Activated naive CD4-positive, alpha-beta T cell (primary cell): Measurements from ENCODE around the gene CD300C.
"Not testable (repeated sequence)": the region's sequence is repeated elsewhere in the genome, so short reads cannot be mapped to it uniquely, and the experiment has no call there.

Experiments used
- DNase-seq, 4 experiments: peaks; one replicate each; lab custom pipeline; 2025; lab: John Stamatoyannopoulos, UW

CD300C gene

DNA sequence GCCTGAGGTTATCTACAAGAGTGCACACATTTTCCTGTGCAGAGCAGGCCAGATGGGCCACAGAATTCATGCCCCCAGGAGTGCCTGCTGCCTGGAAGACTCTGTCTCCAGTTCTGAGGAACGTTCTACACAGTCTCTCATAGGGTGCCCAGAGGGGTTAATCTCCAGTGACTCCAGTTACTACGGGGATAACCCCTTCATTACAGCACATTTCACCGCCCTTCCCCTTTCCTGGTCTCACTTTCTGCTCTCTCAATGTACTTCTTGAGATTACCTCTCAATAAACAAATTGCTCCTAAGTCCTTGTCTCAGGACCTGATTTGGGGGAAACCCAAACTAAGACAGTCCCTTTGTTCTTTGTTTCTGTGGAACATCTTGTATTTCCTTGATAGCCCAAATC lies 15.7 kb upstream of the CD300C start:
- no peak for DNase-seq

DNA sequence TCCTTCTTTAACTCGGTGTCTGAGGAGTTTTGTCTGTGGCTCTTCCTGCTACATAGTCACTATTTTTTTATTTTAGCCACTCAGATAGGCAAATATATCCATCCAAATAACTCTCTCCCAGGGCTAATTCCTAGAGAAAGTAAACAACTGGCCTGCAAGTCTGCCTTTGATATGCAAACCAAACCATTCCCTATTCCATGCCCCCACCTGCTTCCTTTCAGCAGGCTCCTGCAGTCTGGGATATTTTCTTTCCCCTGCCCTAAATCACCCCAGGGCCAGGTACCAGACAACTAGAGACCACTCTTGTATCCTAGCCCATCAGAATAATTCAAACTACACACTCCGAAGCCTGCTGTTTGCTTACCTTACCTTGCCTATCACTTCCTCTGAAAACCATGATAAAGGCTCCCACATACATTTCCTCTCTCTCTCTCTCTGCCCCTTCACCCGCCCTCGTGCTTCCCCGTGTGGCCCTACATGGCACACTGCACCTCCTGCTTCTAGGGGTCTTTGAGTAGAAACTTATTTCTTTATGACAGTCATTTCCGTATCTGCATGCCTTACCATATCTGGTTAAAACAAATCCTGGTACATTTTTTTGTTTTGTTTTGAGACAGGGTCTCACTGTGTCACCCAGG lies 13.1 kb upstream of the CD300C start:
- no peak for DNase-seq

DNA sequence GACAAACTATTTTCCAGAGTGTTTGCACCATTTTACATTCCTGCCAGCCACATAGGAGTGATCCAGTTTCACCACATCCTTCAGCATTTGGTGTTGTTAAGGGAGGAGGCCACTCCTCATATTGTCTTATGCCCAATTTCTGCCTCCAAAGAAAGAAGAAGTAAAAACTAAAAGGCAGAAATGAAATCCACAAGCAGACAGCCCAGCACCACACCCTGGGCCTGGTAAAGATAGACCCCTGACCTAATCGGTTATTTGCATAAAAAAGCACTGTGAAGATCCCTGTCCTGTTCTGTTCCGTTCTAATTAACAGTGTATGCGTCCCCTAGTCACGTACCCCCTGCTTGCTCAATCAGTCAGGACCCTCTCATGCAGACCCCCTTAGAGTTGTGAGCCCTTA lies 12.5 kb upstream of the CD300C start:
- not testable (repeated sequence) for DNase-seq

DNA sequence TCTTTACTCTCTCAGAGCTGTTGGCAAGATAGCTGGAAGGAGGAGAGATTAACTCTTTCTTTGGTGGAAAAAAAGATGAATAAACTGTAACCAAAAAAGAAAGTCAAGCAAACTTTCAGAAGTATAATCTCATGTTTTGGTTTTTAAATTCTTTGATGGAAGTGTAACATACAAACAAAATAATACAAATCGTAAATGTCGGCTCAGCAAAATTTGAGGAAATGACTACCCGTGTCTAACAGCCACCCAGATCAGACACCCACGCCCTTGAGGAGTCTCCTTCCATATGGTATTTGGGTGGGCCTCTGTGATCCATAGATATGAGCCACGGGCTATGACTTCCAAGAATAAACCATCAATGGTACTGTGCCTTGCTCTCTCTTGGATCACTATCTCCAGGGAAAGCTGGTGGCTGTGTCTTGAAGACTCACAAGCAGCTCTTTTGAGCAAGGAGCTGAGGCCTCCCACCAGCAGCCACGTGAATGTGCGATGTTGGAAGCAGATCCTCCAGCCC lies 9.6 kb upstream of the CD300C start:
- no peak for DNase-seq

DNA sequence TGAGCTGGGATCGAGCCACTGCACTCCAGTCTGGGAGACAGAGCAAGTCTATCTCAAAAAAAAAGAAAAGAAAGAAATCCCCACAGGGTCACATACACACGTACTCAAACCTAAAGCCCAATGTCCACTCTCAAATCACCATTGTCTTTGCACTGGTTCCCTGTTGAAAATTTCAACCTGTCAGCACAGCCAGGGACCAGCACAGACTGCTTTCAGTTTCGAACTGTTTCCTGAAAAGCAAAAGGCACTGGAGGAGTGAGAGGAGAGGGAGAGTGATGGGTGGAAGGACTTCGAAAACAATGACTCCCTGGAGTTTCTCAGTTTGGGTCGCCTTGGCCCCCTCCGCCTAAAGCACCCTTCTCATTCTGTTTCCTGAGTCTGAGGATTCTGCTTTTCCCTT lies 9.0 kb upstream of the CD300C start:
- no peak for DNase-seq

DNA sequence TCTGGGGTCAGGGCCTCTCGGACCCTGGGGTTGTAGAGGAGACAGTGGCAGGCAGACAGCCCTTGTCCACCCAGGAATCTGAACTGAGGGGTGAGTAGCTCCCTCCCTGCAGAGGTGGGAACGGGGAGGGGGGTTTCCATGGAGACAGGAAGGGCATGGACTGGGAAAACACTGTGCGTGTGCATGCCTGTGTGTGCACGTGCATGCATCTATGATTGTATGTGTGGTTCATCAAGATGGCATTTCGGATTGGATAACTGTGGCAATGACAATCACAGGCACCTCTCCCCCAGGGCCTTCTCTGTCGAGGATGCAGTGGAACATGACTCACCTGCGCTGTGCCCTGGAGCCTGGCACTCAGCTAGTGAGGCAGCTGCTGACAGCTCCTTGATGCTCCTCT lies 6.1 kb upstream of the CD300C start:
- no peak for DNase-seq

DNA sequence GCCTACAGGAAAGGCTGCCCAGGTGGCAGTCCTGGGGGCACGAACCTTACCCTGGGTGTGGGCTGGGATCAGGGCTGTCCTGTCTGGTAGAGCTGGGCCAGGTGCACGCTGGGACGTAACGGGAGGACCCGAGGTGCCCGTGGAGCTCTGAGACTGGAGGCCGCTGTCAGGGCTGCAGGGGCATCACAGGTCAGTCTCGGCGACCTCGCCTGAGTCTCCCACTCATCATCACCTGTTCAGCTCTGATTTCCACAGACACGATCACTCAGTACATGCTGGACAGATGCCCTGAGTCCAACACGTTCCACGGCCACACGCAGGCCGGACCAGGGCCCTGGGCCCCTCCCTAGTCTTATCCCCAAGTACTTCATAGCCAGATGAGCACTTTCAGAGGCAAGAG lies 4.7 kb upstream of the CD300C start:
- no peak for DNase-seq

DNA sequence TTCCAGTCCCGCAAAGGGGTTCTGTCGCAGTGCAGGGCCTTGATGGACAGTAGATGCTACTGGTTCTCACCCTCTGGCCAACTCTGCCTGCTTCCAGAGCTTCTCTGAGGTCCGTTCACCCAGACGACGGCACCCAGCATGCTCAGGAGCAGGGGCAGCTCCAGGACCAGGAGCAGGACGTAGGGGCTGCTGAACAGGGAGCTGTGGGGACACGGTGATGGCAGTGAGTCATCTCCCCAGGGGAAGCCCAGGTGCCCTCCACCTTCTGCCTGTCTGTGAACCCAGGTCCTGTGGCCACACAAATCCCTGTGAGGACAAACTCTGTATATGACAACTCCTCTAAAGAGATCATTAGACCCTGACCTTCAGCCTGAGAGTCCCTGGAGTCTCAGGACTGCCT lies 3.4 kb upstream of the CD300C start:
- DNase-seq: no peak

DNA sequence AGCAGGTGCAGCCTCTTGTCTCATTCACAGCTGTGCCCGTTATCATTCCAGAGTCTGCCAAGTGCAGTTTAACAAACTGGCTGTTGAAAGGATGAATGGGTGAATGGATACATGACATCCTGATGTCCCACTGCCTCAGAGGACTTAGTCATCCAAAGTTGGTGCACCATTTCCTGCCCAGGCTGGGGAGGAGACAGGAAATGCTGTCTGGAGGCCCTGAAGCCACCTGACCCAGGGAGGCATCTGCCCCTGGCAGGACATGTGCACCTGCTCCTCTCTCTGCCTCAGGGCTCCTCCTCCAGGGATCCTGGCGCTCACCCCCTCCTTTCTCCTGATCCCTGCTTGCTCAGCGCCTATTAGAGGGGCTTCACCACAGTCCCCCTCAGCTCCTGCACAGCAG lies 1.8 kb upstream of the CD300C start:
- no peak for DNase-seq

DNA sequence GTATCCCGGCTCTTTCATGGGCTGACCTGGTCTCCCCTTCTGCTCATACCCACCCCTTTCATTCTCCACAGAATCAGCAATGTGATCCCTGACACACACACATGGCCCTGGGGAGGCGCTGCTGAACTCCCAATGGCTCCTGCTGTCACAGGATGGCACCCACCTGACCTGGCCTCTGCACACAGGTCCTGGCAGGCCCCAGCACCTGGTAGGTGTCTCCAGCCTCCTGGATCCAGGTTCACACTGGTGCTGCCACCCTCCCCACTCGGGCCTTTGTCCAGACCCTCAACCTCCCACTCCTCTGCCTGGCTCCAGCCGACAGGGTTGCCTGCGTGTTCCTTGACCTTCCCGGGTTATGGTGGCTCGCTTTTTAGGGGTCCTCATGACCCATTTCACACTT lies 1.3 kb upstream of the CD300C start:
- no peak for DNase-seq

DNA sequence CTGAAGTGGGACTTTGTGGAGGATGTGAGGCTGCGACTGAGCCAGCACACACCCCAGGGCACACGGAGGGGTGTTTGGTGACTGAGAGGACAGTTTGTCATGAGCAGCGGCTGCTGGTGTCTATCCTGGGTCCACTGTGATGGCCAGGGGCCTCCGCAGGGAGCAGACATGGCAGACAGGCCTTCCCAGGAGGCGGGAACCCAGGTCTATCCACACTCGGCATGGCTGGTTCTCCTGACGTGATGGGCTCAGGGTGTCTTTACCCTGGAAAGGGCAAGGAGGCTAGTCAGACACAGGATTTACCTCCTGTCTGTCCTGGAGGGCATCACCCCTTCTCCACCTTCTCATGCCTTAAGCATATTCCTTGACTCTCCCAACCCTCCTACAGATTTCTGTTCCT lies 671 bp upstream of the CD300C start:
- DNase-seq: no peak

DNA sequence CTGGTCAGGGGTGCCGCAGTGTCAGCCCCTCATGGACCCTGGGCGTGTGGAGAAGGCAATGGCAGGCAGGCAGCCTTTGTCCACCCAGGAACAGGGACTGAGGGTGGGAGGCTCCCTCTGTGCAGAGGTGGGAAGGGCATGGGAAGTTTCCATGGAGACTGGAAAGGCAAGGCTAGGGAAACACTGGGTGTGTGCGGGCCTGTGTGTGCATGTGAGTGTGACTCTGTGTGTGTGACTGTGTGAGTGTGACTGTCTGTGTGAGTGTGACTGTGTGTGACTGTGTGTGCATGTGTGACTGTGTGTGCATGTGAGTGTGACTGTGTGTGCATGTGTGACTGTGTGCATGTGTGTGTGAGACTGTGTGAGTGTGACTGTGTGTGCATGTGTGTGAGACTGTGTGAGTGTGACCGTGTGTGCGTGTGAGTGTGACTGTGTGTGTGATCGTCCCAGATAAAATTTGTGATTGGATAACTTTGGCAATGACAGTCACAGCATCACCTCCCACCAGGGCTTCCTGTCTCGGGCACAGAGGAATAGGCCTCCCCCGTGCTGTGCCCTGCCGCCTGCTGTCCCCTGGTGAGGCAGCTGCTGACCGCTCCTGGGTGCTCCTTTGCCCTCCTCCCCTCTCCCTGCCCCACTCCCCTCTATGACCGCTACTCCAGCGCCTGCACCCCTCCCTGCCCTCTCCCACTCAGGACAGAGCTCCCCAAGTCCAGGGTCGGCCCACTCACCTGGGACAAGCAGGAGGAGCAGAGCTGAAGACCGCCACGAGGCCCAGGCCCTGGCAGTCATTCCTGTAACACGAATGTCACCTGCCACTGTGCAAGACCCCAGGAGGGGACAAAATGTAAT lies 698 bp downstream of the CD300C start:
- no peak for DNase-seq

DNA sequence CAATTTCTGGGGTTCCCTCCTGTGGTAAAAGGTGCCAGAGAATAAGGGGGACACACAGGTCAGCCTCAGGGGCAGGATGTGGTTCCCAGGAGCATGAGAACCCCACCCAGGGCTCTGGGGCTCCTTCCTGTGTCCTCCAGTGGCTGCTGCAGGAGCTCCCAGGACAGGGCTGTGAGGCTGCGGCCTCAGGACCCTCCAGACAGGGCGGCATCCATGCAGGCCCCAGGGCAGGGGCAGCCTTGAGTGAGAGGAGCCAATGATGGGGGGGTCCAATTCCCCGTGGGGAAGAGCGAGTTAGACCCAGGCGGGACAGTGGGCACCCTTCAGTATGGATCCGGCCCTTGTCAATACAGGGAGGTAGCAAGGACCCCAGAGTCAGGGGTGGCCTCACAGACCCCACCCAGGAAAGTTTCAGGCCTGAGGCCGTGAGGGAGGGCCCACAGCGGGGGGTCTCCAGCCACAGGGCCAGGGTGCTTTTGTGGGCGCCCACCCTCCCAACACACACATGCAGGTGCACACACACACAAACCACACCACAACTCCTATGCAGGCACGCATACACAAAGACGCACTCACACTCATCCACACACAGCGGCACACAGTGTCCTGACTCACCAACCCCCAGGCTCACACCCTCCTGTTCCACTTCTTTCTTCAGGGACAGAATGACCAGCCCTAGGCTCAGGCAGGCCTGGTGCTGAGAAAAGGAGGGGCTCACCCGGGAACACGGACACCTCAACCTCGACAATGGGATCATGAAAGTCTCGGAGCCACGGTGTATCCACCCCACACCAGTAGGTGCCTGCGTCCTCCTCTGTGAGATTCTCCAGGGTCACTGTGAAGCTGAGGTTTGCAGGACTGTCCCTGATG lies 1.8 kb downstream of the CD300C start:
- no peak for DNase-seq

DNA sequence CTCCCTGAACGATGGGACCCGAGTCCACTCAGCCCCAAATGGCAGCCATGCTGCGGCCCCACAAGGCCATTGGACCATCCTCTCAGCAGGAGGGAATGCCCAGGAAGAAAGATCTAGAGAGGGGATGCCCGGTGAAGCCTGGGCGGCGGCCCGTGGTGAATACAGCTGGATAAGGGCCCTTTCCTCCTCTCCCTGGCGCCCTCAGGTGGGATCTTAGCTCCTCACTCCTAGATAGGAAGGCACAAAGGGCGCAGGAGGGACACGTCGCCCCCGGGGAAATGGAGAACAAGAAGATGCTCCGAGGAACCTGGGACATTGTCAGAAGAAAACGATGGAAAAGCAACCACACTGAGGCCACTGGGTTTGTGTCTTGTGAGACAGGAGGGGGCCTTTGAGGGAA lies 2.5 kb downstream of the CD300C start:
- no peak for DNase-seq

DNA sequence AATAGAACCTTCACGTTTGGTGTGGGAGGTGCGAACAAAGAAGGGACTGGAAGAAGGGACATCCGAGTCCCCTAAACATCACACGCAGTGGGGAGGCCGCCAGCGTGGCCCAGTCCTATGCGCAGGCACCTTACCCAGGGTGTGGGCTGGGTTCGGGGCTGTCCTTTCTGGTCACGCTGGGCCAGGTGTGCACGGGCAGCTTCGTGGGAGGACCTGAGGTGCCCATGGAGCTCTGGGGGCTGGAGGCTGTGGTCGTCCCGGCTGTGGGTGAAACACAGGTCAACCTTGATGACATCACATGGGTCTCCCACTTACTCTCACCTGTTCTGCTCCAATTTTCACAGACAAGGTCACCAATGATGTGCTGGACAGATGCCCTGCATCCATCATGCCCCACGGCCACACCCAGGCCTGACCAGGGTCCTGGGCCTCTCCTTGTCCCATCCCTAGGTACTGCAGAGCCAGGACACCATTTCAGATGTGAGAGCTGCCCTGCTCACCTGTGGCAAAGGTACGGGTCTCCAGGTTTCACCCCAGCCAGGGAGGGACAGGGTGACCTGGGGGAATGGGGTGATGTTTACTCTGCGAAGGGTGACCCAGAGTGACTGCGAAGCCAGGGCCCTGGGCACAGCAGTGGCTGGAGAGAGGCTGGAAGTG lies 3.1 kb downstream of the CD300C start:
- DNase-seq: no peak

DNA sequence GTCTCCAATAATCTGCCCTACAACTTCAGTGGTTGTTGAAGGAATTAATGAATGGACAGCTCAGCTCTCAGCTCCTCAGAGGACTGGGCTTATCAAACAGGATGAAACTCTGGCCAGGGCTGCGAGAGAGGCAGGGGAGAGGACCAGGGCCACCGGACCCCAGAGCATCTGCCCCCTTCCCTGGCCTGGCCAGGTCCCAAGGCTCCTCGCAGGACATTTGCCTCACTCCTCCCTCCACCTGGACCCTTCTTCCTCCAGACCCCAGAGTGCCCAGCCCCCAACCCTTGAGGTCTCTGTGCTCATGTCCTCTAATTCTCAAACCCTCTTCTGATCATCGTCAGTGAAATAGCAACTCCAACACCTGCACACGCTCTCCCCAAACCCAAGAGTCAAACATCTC lies 3.7 kb downstream of the CD300C start:
- DNase-seq: no peak

DNA sequence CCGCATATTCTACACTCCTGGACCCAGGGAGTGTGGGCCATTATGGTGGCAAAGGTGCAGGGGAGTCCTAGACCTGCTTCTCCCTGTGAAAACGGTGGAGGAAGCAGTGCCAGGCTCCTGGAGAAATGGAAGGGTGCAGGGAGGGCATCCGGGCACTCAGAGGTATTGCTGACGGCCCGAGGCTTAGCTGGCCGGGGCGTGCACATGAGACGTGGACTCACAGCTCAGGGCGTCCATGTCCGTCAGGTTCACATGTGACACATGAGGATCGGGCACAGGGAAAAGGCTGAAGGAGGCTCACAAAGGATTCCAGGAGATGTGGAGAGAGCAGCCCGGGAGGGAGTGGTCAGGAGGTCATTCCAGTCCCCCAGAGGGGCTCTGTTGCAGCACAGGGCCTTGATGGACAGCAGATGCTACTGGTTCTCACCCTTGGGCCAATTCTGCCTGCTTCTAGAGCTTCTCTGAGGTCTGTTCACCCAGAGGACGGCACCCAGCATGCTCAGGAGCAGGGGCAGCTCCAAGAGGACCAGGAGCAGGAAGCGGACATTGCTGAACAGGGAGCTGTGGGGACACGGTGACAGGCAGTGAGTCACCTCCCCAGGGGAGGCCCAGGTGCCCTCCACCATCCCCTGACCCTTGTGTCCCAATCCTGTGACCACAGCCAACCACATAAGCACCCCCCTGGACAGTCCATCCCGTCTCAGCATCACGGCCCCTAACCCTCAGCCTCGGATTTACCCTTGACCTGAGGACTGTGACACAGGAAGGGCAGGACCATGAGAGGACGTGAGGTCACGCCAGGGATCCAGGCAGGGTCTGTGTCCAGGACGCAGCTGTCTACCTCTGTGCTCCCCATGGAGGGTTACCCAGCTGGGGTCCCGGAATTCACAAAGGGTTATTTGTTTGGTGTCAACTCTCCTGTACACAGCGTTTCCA lies 4.5 kb downstream of the CD300C start:
- DNase-seq: no peak

DNA sequence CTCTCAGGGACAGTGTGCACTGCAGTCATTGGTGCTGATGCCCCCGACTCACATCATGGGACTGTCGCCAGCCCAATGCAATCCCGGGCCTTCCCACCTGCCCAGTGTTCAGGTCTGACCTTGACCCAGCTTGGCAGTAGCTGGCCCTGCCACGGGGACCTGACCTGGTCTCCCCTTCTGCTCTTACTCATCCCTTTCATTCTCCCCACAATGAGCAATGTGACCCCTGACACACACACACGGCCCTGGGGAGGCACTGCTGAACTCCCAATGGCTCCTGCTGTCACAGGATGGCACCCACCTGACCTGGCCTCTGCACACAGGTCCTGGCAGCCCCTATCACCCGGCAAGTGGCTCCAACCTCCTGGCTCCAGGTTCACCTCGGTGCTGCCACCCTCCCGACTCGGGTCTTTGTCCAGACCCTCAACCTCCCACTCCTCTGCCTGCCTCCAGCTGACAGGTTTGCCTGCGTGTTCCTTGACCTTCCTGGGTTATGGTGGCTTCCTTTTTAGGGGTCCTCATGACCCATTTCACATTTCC lies 6.6 kb downstream of the CD300C start:
- DNase-seq: no peak

DNA sequence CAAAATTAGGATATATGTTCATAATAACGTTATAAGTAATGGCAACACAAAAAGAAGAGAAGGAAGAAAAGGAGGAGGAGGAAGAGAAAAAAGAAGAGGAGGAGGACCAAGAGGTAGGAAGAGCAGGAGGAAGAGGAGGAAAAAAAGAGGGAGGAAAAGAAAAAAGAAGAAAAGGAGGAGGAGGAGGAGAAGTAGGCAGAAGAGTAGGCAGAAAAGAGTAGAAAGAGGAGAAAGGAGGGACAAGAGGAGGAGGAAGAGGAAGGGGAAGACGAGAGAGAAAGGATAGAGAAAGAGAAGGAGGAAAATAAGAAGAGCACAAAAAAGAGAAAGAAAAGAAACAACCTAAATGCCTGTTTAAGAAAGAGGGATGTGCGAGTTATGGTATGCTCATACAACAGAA lies 9.0 kb downstream of the CD300C start:
- no peak for DNase-seq

DNA sequence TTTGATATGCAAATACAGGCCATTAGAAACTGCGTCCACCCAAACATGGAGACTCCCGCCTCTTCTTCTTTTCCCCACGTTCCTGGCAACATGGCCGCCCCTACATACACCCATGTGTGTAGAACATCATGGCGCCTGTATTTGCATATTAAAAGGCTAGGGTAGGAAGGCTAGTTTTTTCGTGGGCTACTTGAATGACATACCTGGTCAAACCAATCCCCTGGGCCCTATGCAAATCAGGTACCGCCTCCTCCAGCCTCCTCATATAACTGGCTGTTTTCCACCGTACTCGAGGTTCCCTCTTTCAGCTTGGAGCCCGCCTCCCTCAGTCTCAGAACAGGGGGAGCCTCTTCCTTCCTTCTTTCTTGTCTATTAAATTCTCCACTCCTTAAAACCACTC lies 13.8 kb downstream of the CD300C start:
- DNase-seq: no peak
